Activated CD4-positive, alpha-beta memory T cell treated with anti-CD3 and anti-CD28 coated beads, Interleukin-2, amount 10 ng/mL, durations not matched to agents 7 days and 5 days (primary cell): ENCODE results near the gene RCC2. TPM values are rescaled to one million over a fixed set of nuclear protein-coding genes. Genes with fewer than 3 reads are reported as not detected.

Experiments used
- CTCF ChIA-PET: fragments of 350-600 bp; sonication (Branson Sonifier 250); formaldehyde crosslinking; loops from one replicate; lab custom pipeline; 2021; ENCODE audit warnings: antibody characterized with exemption, inconsistent platforms; lab: Charles Lee
- POLR2A ChIA-PET: fragments of 350-600 bp; sonication (Branson Sonifier 250); formaldehyde crosslinking; loops from one replicate; lab custom pipeline; 2021; ENCODE audit warnings: antibody characterized with exemption; lab: Charles Lee
- DNase-seq: peaks from one replicate; pipeline ENCODE4 v3.0.0-alpha.2; 2020
- H3K27ac Mint-ChIP-seq: one replicate; pipeline ENCODE4 v1.8.0; 2021; ENCODE audit warnings: mild to moderate bottlenecking, mixed read lengths
- H3K27me3 Mint-ChIP-seq: one replicate; pipeline ENCODE4 v1.8.0; 2021; ENCODE audit warnings: mixed read lengths
- H3K36me3 Mint-ChIP-seq: one replicate; pipeline ENCODE4 v1.8.0; 2021; ENCODE audit warnings: low read depth, mixed read lengths
- H3K4me1 Mint-ChIP-seq: one replicate; pipeline ENCODE4 v1.8.0; 2021; ENCODE audit warnings: mixed read lengths
- H3K4me3 Mint-ChIP-seq: one replicate; pipeline ENCODE4 v1.8.0; 2021; ENCODE audit warnings: mild to moderate bottlenecking, mixed read lengths
- H3K9me3 Mint-ChIP-seq: one replicate; pipeline ENCODE4 v1.8.0; 2021; ENCODE audit warnings: mixed read lengths
- total RNA-seq, 2 experiments: library from RNA; stranded (reverse); gene quantifications; one replicate each; pipeline ENCODE4 v1.2.3, GENCODE V29; 2021

Gene RCC2
- total RNA-seq, 2 experiments from 2014 or later, result 111 to 114 TPM

GRCh38 chr1:17372955-17373354 is 66.5 kb downstream of the RCC2 start:
- ChIA-PET CTCF (no interaction called here), POLR2A (no interaction called here)
- Mint-ChIP-seq H3K9me3 (no peaks in the 10 kb centered on the region), H3K4me3 (no peak overlapping the region), H3K36me3 (no peaks in the 10 kb centered on the region), H3K27ac (no peak overlapping the region), H3K27me3 (peaks cover 5% of the 10 kb centered on the region), H3K4me1 (no peaks in the 10 kb centered on the region)
- no peak for DNase-seq

- POLR2A ChIA-PET, result no interaction called here
- Mint-ChIP-seq H3K9me3 (no peaks in the 10 kb centered on the region), H3K27me3 (peaks cover 4% of the 10 kb centered on the region), H3K36me3 (no peaks in the 10 kb centered on the region), H3K4me3 (no peak within 1 kb of the TSS), H3K27ac (no peak within 1 kb of the TSS), H3K4me1 (no peaks in the 10 kb centered on the region)
- CTCF ChIA-PET, result no interaction called here
- DNase-seq, result no peak
These were observed 67.6 kb downstream of the RCC2 start, which contains the start of gene PADI6 for GRCh38 chr1:17371896-17372295. TSS of gene PADI6 (plus strand) at chr1:17372196. CDS start at chr1:17372246, 50 bp downstream.

- ChIA-PET POLR2A (interaction anchor here (0.6 kb wide), 1 partner anchor 1454 kb away, joined by 4 read pairs; no protein-coding TSS in a partner anchor), CTCF (no interaction called here)
- H3K4me3 Mint-ChIP-seq, result no peak overlapping the region
- no peaks in the 10 kb centered on the region for H3K36me3 Mint-ChIP-seq
- DNase-seq, result no peak
- no peak overlapping the region for H3K27ac Mint-ChIP-seq
- H3K4me1 Mint-ChIP-seq, result no peaks in the 10 kb centered on the region
- no peaks in the 10 kb centered on the region for H3K9me3 Mint-ChIP-seq
- peaks cover 4% of the 10 kb centered on the region for H3K27me3 Mint-ChIP-seq
These were observed 68.9 kb downstream of the RCC2 start for GRCh38 chr1:17370618-17371017.

- no peaks in the 10 kb centered on the region for H3K9me3 Mint-ChIP-seq
- ChIA-PET POLR2A (no interaction called here), CTCF (no interaction called here)
- DNase-seq, result no peak
- no peaks in the 10 kb centered on the region for H3K4me1 Mint-ChIP-seq
- peaks cover 3% of the 10 kb centered on the region for H3K27me3 Mint-ChIP-seq
- no peaks in the 10 kb centered on the region for H3K36me3 Mint-ChIP-seq
- H3K27ac Mint-ChIP-seq, result no peak overlapping the region
- H3K4me3 Mint-ChIP-seq, result no peak overlapping the region
These were observed 70.0 kb downstream of the RCC2 start for GRCh38 chr1:17369466-17369865.

- no peaks in the 10 kb centered on the region for H3K4me1 Mint-ChIP-seq
- H3K36me3 Mint-ChIP-seq, result no peaks in the 10 kb centered on the region
- no peaks in the 10 kb centered on the region for H3K9me3 Mint-ChIP-seq
- POLR2A ChIA-PET, result no interaction called here
- peaks cover 7% of the 10 kb centered on the region for H3K27me3 Mint-ChIP-seq
- DNase-seq, result no peak
- CTCF ChIA-PET, result no interaction called here
- H3K27ac Mint-ChIP-seq, result no peak overlapping the region
- H3K4me3 Mint-ChIP-seq, result no peak overlapping the region
These were observed 74.2 kb downstream of the RCC2 start for GRCh38 chr1:17365293-17365692.

GRCh38 chr1:17363771-17364170 is 75.7 kb downstream of the RCC2 start:
- no peaks in the 10 kb centered on the region for H3K9me3 Mint-ChIP-seq
- no peak overlapping the region for H3K4me3 Mint-ChIP-seq
- CTCF ChIA-PET, result no interaction called here
- no peaks in the 10 kb centered on the region for H3K36me3 Mint-ChIP-seq
- H3K4me1 Mint-ChIP-seq, result no peaks in the 10 kb centered on the region
- POLR2A ChIA-PET, result no interaction called here
- H3K27ac Mint-ChIP-seq, result no peak overlapping the region
- H3K27me3 Mint-ChIP-seq, result peaks cover 7% of the 10 kb centered on the region
- DNase-seq, result no peak

GRCh38 chr1:17363351-17363750 is 76.1 kb downstream of the RCC2 start:
- no peak overlapping the region for H3K27ac Mint-ChIP-seq
- no peak for DNase-seq
- peaks cover 7% of the 10 kb centered on the region for H3K27me3 Mint-ChIP-seq
- no peaks in the 10 kb centered on the region for H3K9me3 Mint-ChIP-seq
- CTCF ChIA-PET, result no interaction called here
- POLR2A ChIA-PET, result no interaction called here
- no peaks in the 10 kb centered on the region for H3K36me3 Mint-ChIP-seq
- no peak overlapping the region for H3K4me3 Mint-ChIP-seq
- no peaks in the 10 kb centered on the region for H3K4me1 Mint-ChIP-seq

- ChIA-PET POLR2A (no interaction called here), CTCF (no interaction called here)
- no peak for DNase-seq
- no peaks in the 10 kb centered on the region for H3K36me3 Mint-ChIP-seq
- no peaks in the 10 kb centered on the region for H3K9me3 Mint-ChIP-seq
- H3K27me3 Mint-ChIP-seq, result peaks cover 4% of the 10 kb centered on the region
- H3K4me3 Mint-ChIP-seq, result no peak overlapping the region
- H3K4me1 Mint-ChIP-seq, result no peaks in the 10 kb centered on the region
- H3K27ac Mint-ChIP-seq, result no peak overlapping the region
These were observed 77.8 kb downstream of the RCC2 start for GRCh38 chr1:17361687-17362086.

GRCh38 chr1:17360272-17360956 is 79.1 kb downstream of the RCC2 start:
- Mint-ChIP-seq H3K36me3 (no peaks in the 10 kb centered on the region), H3K27ac (no peak overlapping the region), H3K9me3 (no peaks in the 10 kb centered on the region), H3K4me3 (no peak overlapping the region), H3K4me1 (no peaks in the 10 kb centered on the region), H3K27me3 (peaks cover 4% of the 10 kb centered on the region)
- DNase-seq, result no peak
- ChIA-PET CTCF (no interaction called here), POLR2A (no interaction called here)

GRCh38 chr1:17359808-17360207 is 79.7 kb downstream of the RCC2 start:
- Mint-ChIP-seq H3K9me3 (no peaks in the 10 kb centered on the region), H3K4me3 (no peak overlapping the region), H3K4me1 (no peaks in the 10 kb centered on the region), H3K36me3 (no peaks in the 10 kb centered on the region), H3K27me3 (peaks cover 4% of the 10 kb centered on the region), H3K27ac (no peak overlapping the region)
- ChIA-PET POLR2A (no interaction called here), CTCF (no interaction called here)
- no peak for DNase-seq

- Mint-ChIP-seq H3K4me1 (no peaks in the 10 kb centered on the region), H3K36me3 (no peaks in the 10 kb centered on the region), H3K27me3 (peaks cover 2% of the 10 kb centered on the region), H3K27ac (no peak overlapping the region), H3K9me3 (no peaks in the 10 kb centered on the region), H3K4me3 (no peak overlapping the region)
- ChIA-PET POLR2A (no interaction called here), CTCF (no interaction called here)
- no peak for DNase-seq
These were observed 80.4 kb downstream of the RCC2 start for GRCh38 chr1:17359031-17359430.

GRCh38 chr1:17358557-17358956 is 80.9 kb downstream of the RCC2 start:
- Mint-ChIP-seq H3K4me3 (no peak overlapping the region), H3K9me3 (no peaks in the 10 kb centered on the region), H3K27ac (no peak overlapping the region), H3K27me3 (peaks cover 2% of the 10 kb centered on the region), H3K36me3 (no peaks in the 10 kb centered on the region), H3K4me1 (no peaks in the 10 kb centered on the region)
- ChIA-PET POLR2A (no interaction called here), CTCF (no interaction called here)
- no peak for DNase-seq
